NB4 (cell line): ENCODE measurements around the gene THSD7A.

ENCODE experiments used
- DNase-seq: peaks from one replicate; pipeline ENCODE4 v3.0.0; 2010; ENCODE audit warnings: low read depth
- H3K4me3 ChIP-seq: one replicate; pipeline ENCODE4 v1.5.1; 2011; ENCODE audit warnings: mild to moderate bottlenecking, low read depth, low read length, moderate library complexity
- MYC ChIP-seq: IDR thresholded peaks from 2 replicates; pipeline ENCODE4 v1.6.1; 2011; ENCODE audit warnings: low read depth, low read length
- POLR2A ChIP-seq: IDR thresholded peaks from 2 replicates; pipeline ENCODE4 v1.6.1; 2011; ENCODE audit warnings: mild to moderate bottlenecking; ENCODE audit not compliant: insufficient read length; ENCODE audit errors: extremely low read depth
- TF ChIP-seq, protein P1 (sequence below): IDR thresholded peaks from 2 replicates; pipeline ENCODE4 v1.6.1; 2011; ENCODE audit warnings: low read depth, low read length
- TF ChIP-seq, protein P2 (sequence below): IDR thresholded peaks from one replicate; pipeline ENCODE4 v1.5.1; 2012; ENCODE audit warnings: low read depth, low read length

THSD7A gene

DNA sequence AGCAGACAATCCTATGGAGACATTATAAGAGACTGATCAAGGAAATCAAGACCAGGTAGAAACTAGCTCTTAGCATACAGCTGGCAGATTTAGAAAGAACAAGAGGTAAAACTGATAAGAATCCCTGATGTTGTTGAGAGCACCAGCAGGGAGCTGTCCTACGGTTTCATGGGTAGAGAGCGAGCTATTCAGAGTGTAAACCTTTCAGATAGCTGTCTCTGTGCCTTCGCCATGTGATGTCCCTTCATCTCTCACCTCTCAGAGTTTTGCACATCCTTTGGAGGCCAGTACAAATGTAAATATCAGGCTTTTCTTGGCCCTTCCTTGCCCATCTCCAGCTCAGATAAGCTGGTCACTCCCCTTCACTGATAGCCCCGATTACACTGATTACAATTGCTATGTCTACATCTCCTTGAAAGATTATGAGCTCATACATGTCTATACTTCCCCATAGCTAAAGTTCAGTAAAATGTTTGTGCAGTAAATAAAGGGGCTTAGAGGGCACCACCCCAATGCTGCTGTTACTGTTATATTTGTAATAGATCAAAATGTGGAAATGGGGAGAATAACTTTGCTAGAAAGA is 21.9 kb downstream of the THSD7A start:
- TF ChIP-seq MYC (no peak), POLR2A (no peak)
- TF ChIP-seq, protein P1, sequence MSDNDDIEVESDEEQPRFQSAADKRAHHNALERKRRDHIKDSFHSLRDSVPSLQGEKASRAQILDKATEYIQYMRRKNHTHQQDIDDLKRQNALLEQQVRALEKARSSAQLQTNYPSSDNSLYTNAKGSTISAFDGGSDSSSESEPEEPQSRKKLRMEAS, result no peak
- TF ChIP-seq, protein P2, sequence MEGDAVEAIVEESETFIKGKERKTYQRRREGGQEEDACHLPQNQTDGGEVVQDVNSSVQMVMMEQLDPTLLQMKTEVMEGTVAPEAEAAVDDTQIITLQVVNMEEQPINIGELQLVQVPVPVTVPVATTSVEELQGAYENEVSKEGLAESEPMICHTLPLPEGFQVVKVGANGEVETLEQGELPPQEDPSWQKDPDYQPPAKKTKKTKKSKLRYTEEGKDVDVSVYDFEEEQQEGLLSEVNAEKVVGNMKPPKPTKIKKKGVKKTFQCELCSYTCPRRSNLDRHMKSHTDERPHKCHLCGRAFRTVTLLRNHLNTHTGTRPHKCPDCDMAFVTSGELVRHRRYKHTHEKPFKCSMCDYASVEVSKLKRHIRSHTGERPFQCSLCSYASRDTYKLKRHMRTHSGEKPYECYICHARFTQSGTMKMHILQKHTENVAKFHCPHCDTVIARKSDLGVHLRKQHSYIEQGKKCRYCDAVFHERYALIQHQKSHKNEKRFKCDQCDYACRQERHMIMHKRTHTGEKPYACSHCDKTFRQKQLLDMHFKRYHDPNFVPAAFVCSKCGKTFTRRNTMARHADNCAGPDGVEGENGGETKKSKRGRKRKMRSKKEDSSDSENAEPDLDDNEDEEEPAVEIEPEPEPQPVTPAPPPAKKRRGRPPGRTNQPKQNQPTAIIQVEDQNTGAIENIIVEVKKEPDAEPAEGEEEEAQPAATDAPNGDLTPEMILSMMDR, result no peak
- no peak for DNase-seq
- no peak overlapping the region for H3K4me3 ChIP-seq

DNA sequence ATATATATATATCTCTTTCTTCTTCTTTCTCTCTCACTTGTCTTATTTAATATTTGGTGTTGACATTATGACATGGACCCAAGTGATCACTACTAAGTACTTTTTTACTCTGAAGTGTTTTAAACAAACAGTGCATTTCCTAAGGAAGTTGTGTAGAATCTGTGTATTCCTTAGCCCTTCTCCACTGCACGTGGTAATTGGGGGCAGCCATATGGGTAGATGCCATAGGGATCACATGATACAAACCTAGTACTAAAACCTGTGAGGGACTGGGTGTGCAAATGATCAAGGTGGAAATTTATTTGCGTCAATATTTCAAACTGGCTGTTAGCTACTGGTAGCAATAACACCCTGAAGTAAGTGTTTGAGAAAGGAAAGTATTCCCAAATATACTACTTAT is 25.0 kb downstream of the THSD7A start:
- TF ChIP-seq, protein P2, result no peak
- TF ChIP-seq MYC, result no peak
- TF ChIP-seq, protein P1, result no peak
- no peak for DNase-seq
- no peak overlapping the region for H3K4me3 ChIP-seq

- TF ChIP-seq, protein P1, result no peak
- TF ChIP-seq, protein P2, result no peak
- DNase-seq, result no peak
- no peak overlapping the region for H3K4me3 ChIP-seq
These were observed 27.4 kb downstream of the THSD7A start for GRCh38 chr7:11804621-11805020.

DNA sequence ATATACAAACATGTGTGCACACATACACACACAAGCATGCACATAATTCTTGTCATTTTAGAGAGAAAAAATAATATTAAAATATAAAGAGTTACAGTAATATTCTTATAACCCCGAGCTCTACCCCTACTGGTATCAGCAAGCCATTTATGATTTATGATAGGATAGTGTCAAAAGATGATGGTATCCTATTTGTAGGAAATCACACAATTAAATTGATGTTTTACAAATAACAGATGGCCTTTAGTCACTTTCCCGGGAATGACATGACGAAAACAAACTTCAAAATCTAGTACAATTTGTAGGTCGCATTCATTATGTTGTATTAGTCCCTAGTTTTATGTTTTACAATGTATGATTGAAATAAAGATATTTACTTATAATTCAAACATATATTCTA is 36.8 kb downstream of the THSD7A start:
- no peak for TF ChIP-seq MYC
- TF ChIP-seq, protein P2, result no peak
- TF ChIP-seq, protein P1, result no peak
- TF ChIP-seq POLR2A, result no peak
- H3K4me3 ChIP-seq, result no peak overlapping the region
- DNase-seq, result no peak

DNA sequence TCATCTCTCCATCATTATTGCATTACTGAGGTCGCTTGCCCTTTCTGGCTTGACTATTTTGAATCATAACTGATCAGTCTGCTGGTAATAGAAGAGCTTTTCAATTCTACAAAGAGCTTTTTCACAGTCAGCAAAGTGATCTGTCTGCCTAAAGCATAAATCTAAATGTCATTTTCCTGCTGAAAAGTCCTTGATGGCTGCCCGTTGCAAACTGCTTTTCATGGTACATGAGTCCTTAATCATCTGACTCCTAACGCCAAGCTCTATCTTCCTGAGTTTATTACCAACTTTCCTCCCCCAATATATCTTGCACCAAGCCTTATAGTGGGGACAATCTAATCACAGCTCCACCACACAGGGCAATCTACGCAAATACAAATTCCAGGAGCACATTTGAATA is 39.8 kb downstream of the THSD7A start:
- no peak overlapping the region for H3K4me3 ChIP-seq
- TF ChIP-seq, protein P2, result no peak
- TF ChIP-seq POLR2A, result no peak
- DNase-seq, result no peak

- H3K4me3 ChIP-seq, result no peak overlapping the region
- no peak for DNase-seq
- TF ChIP-seq POLR2A (no peak), MYC (no peak)
- TF ChIP-seq, protein P2, result no peak
- TF ChIP-seq, protein P1, result no peak
These were observed 43.4 kb downstream of the THSD7A start for GRCh38 chr7:11788568-11788967.
